Activated naive CD8-positive, alpha-beta T cell treated with anti-CD3 and anti-CD28 coated beads, Interleukin-2, amount 10 ng/mL, durations not matched to agents 7 days and 5 days (primary cell): ENCODE measurements around the gene IRAK1BP1. TPM values are rescaled to one million over a fixed set of nuclear protein-coding genes. Genes with fewer than 3 reads are reported as not detected.

Source experiments
- ATAC-seq: fragments of 150-1000 bp; cut with Tn5 transposase; one replicate; pipeline ENCODE4 v1.10.0; 2021; ENCODE audit warnings: low read depth, moderate library complexity
- POLR2A ChIA-PET: fragments of 350-600 bp; sonication (Branson Sonifier 250); formaldehyde crosslinking; loops from one replicate; lab custom pipeline; 2021; ENCODE audit warnings: antibody characterized with exemption; lab: Charles Lee
- DNase-seq: peaks from one replicate; pipeline ENCODE4 v3.0.0; 2021
- H3K27ac Mint-ChIP-seq: one replicate; pipeline ENCODE4 v1.8.0; 2022; ENCODE audit warnings: mild to moderate bottlenecking, mixed read lengths
- H3K27me3 Mint-ChIP-seq: one replicate; pipeline ENCODE4 v1.8.0; 2022; ENCODE audit warnings: mild to moderate bottlenecking, moderate library complexity, mixed read lengths
- H3K36me3 Mint-ChIP-seq: one replicate; pipeline ENCODE4 v1.8.0; 2021; ENCODE audit warnings: mild to moderate bottlenecking, mixed read lengths
- H3K4me1 Mint-ChIP-seq: one replicate; pipeline ENCODE4 v1.8.0; 2021; ENCODE audit warnings: mixed read lengths
- H3K4me3 Mint-ChIP-seq: one replicate; pipeline ENCODE4 v1.8.0; 2022; ENCODE audit warnings: mild to moderate bottlenecking, moderate library complexity, mixed read lengths
- H3K9me3 Mint-ChIP-seq: one replicate; pipeline ENCODE4 v1.8.0; 2021; ENCODE audit warnings: mixed read lengths
- total RNA-seq, 2 experiments: library from RNA; stranded (reverse); gene quantifications; one replicate each; pipeline ENCODE4 v1.2.3, GENCODE V29; 2021

The IRAK1BP1 gene, protein sequence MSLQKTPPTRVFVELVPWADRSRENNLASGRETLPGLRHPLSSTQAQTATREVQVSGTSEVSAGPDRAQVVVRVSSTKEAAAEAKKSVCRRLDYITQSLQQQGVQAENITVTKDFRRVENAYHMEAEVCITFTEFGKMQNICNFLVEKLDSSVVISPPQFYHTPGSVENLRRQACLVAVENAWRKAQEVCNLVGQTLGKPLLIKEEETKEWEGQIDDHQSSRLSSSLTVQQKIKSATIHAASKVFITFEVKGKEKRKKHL
- 1 to 10 TPM; 3.0 to 3.1 TPM for total RNA-seq

DNA sequence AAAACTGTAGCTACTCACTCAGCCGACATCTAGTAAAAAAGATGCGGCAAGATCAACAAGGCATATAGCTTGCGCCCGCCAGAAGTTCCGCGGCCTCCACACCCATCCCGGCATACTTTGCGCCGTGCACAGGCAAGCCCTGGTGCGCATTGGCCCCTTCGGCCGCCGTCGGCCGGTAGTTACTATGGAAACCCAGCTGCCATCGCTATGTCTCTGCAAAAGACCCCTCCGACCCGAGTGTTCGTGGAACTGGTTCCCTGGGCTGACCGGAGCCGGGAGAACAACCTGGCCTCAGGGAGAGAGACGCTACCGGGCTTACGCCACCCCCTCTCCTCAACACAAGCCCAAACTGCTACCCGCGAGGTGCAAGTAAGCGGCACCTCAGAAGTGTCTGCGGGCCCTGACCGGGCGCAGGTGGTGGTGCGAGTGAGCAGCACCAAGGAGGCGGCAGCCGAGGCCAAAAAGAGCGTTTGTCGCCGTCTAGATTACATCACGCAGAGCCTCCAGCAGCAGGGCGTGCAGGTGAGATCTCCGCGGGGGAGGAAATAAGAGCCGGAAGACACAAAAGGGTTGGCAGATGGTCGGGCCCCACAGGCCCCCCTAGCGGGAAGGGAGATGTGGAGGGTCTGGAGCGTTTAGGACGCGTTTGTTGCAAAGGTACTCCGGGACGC is at the start of gene IRAK1BP1:
Gene IRAK1BP1, plus strand, starts transcription at position 182 of the 671 bp plus-strand sequence. Its CDS starts 26 bp downstream, at position 208.
- POLR2A ChIA-PET: interaction anchor here (1.2 kb wide), 1 partner anchor 211 kb away, joined by 13 read pairs; the partner anchor contains the start of gene PHIP
- Mint-ChIP-seq H3K4me3 (peak within 1 kb of the TSS; percentile 97), H3K9me3 (no peaks in the 10 kb centered on the region), H3K4me1 (peaks cover 21% of the 10 kb centered on the region), H3K27me3 (no peaks in the 10 kb centered on the region), H3K36me3 (peaks cover 3% of the 10 kb centered on the region), H3K27ac (peak within 1 kb of the TSS; percentile 92)
- DNase-seq (peak; percentile 86), ATAC-seq (peak; percentile 97)

DNA sequence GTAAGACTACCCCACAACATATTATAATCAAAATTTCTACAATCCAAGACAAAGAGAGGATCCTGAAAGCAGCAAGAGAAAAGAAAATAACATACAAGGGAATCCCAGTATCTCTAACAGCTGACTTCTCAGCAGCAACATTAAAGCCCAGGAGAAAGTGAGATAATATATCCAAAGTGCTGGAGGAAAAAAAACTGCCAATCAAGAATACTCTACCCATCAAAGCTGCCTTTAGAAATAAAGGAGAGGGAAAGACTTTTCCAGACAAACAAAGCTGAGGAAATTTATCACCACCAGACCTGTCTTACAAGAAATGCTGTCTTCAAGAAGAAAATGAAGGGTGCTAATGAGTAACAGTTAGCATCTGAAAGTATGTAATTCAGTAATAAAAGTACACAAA is 43.3 kb upstream of the IRAK1BP1 start:
- POLR2A ChIA-PET: no interaction called here
- ATAC-seq (no peak), DNase-seq (no peak)
- Mint-ChIP-seq H3K4me1 (no peaks in the 10 kb centered on the region), H3K27me3 (no peaks in the 10 kb centered on the region), H3K9me3 (peaks cover 7% of the 10 kb centered on the region), H3K36me3 (no peaks in the 10 kb centered on the region), H3K4me3 (no peak overlapping the region), H3K27ac (no peak overlapping the region)

DNA sequence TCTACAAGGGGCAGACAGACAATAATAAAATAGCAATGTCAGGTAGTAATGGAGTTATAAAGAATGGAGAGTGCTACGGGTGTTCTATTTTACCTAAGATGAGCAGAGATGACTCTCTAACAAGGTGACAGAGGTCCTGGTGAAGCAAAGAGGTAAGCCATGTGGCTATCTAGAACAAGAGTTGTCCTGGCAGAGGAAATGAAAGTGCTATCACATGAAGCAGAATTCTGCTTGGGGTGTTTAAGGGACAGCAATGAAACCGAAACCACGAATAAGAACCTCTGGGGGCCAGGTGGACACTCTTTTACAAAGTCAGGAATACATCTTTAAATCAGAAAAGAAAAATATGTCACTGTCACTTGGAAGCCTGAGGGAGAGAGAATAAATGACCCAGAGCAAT is 37.9 kb upstream of the IRAK1BP1 start:
- H3K4me3 Mint-ChIP-seq: no peak overlapping the region
- H3K36me3 Mint-ChIP-seq: no peaks in the 10 kb centered on the region
- DNase-seq (no peak), ATAC-seq (no peak)
- no peak overlapping the region for H3K27ac Mint-ChIP-seq
- no peaks in the 10 kb centered on the region for H3K27me3 Mint-ChIP-seq
- H3K9me3 Mint-ChIP-seq: no peaks in the 10 kb centered on the region
- no peaks in the 10 kb centered on the region for H3K4me1 Mint-ChIP-seq
- POLR2A ChIA-PET: no interaction called here

DNA sequence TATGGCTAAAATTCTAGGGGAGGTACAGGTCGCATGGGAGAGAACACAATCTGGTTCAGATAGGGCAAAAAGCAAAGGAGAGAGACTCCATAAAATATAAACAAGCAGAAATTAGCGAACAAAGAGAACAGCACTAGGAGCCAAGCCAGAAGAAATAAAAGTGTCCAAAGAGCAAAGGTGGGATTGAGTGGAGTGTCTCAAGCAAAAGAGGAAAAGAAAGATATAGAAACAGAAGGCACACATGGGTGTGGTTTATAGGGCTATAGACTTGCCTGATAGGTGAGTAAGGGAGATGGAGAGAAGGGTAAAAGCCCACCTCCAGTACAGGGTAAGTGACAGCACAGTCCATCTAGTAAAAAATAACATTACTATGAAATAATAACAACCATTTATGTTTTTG is 36.5 kb upstream of the IRAK1BP1 start:
- ATAC-seq (no peak), DNase-seq (no peak)
- POLR2A ChIA-PET: no interaction called here
- no peaks in the 10 kb centered on the region for H3K9me3 Mint-ChIP-seq
- H3K4me1 Mint-ChIP-seq: no peaks in the 10 kb centered on the region
- no peaks in the 10 kb centered on the region for H3K36me3 Mint-ChIP-seq
- H3K27me3 Mint-ChIP-seq: peaks cover 4% of the 10 kb centered on the region
- H3K27ac Mint-ChIP-seq: no peak overlapping the region
- no peak overlapping the region for H3K4me3 Mint-ChIP-seq

DNA sequence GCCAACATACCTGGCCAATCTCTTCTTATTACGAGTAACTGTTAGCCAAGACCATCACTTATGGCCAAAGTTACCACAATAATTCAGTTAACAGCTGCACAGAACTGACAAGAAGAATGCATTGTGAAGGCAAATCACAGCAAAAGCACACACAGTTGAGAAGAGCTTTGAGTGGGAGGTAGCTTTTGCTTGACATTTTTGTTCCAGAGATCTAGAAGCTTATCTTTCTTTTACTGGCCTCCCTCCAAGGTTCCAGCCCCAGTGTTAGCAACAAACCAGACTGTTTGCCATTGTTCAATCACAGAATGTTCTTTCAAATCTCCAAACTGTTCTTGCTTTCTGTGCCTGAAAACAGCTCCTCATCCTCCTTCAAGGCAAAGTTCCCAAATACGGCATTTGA is 35.9 kb upstream of the IRAK1BP1 start:
- no peaks in the 10 kb centered on the region for H3K9me3 Mint-ChIP-seq
- H3K4me1 Mint-ChIP-seq: no peaks in the 10 kb centered on the region
- ATAC-seq (no peak), DNase-seq (no peak)
- peaks cover 4% of the 10 kb centered on the region for H3K27me3 Mint-ChIP-seq
- POLR2A ChIA-PET: no interaction called here
- H3K4me3 Mint-ChIP-seq: no peak overlapping the region
- no peaks in the 10 kb centered on the region for H3K36me3 Mint-ChIP-seq
- no peak overlapping the region for H3K27ac Mint-ChIP-seq

DNA sequence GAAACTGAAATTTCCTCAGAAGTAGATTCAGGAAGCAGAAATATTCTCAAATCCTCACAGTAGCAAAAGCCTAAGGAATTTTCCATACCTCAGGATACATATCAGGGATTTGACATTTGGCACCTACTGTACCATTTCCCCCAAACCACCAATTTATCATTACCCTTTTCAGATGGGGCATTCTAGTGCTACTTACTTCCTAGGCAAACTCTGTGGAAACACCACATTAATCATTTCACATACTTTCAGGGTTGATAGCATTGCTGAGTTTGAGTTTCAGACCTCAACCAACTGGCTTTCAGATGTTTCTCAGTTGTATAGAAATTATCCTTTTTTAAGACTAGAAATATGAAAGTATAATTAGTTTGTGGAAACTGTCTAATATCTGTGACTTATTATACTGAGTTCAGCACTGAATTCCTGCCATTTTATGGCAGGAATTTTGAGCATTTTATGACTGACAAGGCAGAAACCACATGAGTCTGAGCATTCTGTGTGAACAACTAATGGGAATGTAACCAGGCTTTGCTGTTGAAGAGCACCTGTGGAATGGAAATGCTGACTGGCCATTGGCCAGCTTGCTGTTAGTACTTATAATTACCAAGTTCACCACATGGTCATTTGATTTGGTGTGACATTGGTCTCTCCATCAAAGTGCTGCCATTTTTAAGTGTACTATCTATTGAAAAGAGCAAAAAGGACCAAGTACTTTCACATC is 35.1 kb upstream of the IRAK1BP1 start:
- H3K4me3 Mint-ChIP-seq: no peak overlapping the region
- ATAC-seq: no peak
- POLR2A ChIA-PET: no interaction called here
- peaks cover 4% of the 10 kb centered on the region for H3K27me3 Mint-ChIP-seq
- no peaks in the 10 kb centered on the region for H3K36me3 Mint-ChIP-seq
- H3K27ac Mint-ChIP-seq: no peak overlapping the region
- no peaks in the 10 kb centered on the region for H3K9me3 Mint-ChIP-seq
- no peaks in the 10 kb centered on the region for H3K4me1 Mint-ChIP-seq
- no peak for DNase-seq

DNA sequence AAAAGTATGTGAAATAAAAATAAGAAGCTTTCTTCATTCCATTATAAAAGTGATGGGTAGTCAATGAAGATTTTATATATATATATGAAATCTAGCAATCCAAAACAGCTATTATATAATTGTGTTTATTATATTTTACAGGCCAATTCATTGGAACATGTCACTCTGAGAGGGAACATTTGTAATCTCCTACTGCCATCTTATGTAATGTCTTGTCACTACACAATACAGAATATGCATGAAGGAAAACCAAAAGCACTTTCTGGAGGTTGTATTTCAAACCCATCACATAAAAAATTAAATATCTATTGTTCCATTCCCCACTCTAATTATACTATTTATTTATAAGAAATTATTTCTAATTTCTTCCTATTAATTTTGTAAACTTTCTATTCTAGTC is 31.5 kb upstream of the IRAK1BP1 start:
- H3K4me1 Mint-ChIP-seq: no peaks in the 10 kb centered on the region
- peaks cover 3% of the 10 kb centered on the region for H3K9me3 Mint-ChIP-seq
- H3K27ac Mint-ChIP-seq: no peak overlapping the region
- no peak for DNase-seq
- no peaks in the 10 kb centered on the region for H3K36me3 Mint-ChIP-seq
- H3K4me3 Mint-ChIP-seq: no peak overlapping the region
- ATAC-seq: no peak
- peaks cover 13% of the 10 kb centered on the region for H3K27me3 Mint-ChIP-seq
- POLR2A ChIA-PET: no interaction called here

DNA sequence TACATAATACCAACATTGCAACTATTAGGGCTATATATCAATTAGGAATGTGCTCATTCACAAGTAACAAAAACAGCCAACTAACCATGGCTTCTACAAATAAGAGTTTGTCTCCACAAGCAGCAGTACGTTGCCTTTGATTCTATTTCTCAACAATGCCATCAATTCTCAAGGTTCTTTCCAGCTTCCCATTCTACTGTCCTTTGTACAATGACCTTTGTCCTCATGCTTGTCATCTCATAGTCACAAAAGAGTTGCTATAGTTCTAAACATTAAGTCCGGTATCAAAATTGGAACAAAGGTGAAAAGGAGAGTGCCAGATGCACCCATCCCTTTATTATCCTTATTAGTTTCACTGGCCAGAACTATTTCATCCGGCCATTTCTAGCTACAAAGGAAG is 30.8 kb upstream of the IRAK1BP1 start:
- Mint-ChIP-seq H3K36me3 (no peaks in the 10 kb centered on the region), H3K27me3 (peaks cover 13% of the 10 kb centered on the region), H3K9me3 (peaks cover 3% of the 10 kb centered on the region), H3K27ac (no peak overlapping the region), H3K4me1 (no peaks in the 10 kb centered on the region), H3K4me3 (no peak overlapping the region)
- POLR2A ChIA-PET: no interaction called here
- ATAC-seq (no peak), DNase-seq (no peak)

DNA sequence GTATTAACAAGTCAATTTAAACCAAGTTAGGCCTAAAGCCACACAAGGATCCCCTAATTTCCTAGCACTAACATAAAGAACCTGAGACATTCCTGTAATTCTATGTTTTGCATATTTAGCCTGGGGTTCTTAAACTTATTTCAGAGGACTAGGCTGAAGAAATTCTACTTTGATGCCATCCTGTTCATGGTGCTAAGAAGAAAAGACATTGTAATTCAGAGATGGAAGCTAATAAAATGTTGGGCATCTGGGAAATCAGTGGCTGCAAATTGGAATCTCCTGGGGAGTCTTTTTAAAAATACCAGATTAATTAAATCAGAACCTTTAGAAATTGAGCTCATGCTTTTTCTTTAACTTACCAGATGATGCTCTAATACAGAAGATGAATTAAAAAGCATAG is 26.2 kb upstream of the IRAK1BP1 start:
- no peak for DNase-seq
- Mint-ChIP-seq H3K27ac (no peak overlapping the region), H3K9me3 (peaks cover 3% of the 10 kb centered on the region), H3K36me3 (no peaks in the 10 kb centered on the region), H3K4me1 (no peaks in the 10 kb centered on the region), H3K4me3 (no peak overlapping the region), H3K27me3 (peaks cover 9% of the 10 kb centered on the region)
- POLR2A ChIA-PET: no interaction called here
- ATAC-seq: no peak

DNA sequence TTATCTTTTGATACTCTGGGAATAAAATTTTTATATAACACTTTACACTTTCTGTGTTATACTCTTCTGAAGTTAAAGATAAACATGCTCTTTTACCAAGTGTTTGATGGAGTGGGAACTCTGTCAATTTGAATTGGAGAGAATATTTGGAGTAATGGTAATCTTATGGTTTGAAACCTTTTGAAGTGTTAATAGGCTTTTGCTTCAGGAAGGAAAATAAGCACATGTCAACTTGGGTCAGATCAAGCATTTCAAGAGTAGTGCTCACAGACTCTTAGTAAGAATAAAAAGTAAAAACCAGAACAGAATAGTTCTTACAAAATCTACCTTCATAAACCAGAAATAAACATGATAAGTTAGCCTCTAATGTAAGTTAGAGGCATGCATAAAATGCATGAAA is 24.4 kb upstream of the IRAK1BP1 start:
- no peaks in the 10 kb centered on the region for H3K4me1 Mint-ChIP-seq
- no peak overlapping the region for H3K27ac Mint-ChIP-seq
- H3K4me3 Mint-ChIP-seq: no peak overlapping the region
- peaks cover 7% of the 10 kb centered on the region for H3K27me3 Mint-ChIP-seq
- H3K36me3 Mint-ChIP-seq: no peaks in the 10 kb centered on the region
- H3K9me3 Mint-ChIP-seq: peaks cover 3% of the 10 kb centered on the region
- DNase-seq (no peak), ATAC-seq (no peak)
- POLR2A ChIA-PET: no interaction called here

DNA sequence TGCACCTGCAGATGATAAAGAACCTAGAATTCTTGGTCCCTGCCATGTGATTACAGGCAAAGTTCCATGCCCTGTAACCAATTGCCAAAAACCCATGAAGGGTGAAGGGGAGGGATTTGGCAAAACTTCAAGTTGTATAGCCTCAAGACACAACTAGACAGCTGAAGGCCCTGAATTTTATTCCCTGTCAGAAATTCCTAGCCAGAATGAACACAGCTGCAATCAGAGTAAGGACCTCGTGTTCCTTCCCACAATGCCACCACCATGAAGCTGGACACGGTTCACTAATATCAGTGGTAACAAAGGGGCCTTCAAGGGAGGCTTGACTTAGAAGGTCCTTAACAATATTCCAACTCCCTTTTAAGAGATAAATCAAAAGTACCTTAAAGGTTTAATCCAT is 22.5 kb upstream of the IRAK1BP1 start:
- Mint-ChIP-seq H3K36me3 (no peaks in the 10 kb centered on the region), H3K27ac (no peak overlapping the region)
- POLR2A ChIA-PET: no interaction called here

DNA sequence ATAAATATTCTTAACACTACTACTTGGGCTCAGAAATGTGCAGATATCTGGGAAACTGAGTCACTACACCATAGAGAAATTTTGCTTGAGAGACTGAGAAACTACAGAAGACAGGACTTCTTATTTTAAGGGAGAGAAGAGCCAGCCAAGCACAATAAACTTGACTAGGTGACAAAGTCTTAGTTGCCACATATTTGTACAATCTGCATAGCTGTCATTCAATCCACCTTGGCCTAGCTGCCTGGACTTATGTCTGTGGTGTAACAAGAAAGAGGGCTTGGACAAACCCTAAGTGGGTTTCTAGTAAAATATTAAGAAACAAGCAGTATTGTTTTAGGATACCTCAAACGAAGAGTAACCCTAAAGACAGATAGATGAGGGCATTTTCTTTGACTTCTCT is 21.8 kb upstream of the IRAK1BP1 start:
- peaks cover under 1% of the 10 kb centered on the region for H3K36me3 Mint-ChIP-seq
- no peak overlapping the region for H3K27ac Mint-ChIP-seq
- H3K9me3 Mint-ChIP-seq: no peaks in the 10 kb centered on the region
- DNase-seq (no peak), ATAC-seq (no peak)
- H3K27me3 Mint-ChIP-seq: no peaks in the 10 kb centered on the region
- POLR2A ChIA-PET: no interaction called here
- no peak overlapping the region for H3K4me3 Mint-ChIP-seq
- no peaks in the 10 kb centered on the region for H3K4me1 Mint-ChIP-seq

More for the DNA sequence above, 22.5 kb upstream of the IRAK1BP1 start:
- H3K4me3 Mint-ChIP-seq: no peak overlapping the region
- DNase-seq: no peak
- peaks cover 1% of the 10 kb centered on the region for H3K9me3 Mint-ChIP-seq
- H3K4me1 Mint-ChIP-seq: no peaks in the 10 kb centered on the region
- ATAC-seq: no peak
- H3K27me3 Mint-ChIP-seq: peaks cover 4% of the 10 kb centered on the region

DNA sequence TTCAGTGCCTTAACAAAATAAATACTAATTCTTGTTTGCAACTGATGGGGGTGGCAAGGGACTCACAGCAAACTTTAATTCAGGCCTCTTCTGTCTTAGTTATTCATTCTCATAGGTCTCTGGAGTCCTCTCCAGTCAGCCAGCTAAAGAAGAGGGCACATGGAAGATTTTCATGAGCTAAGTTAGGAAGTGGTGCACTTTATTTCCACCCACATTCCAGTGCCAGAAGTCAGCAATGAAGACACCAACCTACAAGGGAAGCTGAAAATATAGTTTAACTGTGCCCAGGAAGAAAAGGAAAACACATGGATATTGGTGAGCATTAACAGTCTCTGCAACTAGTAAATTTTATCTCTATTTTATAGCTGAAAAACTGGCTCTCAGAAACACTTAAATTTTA is 16.7 kb upstream of the IRAK1BP1 start:
- DNase-seq (no peak), ATAC-seq (no peak)
- H3K4me1 Mint-ChIP-seq: no peaks in the 10 kb centered on the region
- no peaks in the 10 kb centered on the region for H3K27me3 Mint-ChIP-seq
- no peaks in the 10 kb centered on the region for H3K9me3 Mint-ChIP-seq
- H3K27ac Mint-ChIP-seq: no peak overlapping the region
- peaks cover 2% of the 10 kb centered on the region for H3K36me3 Mint-ChIP-seq
- POLR2A ChIA-PET: no interaction called here
- no peak overlapping the region for H3K4me3 Mint-ChIP-seq

DNA sequence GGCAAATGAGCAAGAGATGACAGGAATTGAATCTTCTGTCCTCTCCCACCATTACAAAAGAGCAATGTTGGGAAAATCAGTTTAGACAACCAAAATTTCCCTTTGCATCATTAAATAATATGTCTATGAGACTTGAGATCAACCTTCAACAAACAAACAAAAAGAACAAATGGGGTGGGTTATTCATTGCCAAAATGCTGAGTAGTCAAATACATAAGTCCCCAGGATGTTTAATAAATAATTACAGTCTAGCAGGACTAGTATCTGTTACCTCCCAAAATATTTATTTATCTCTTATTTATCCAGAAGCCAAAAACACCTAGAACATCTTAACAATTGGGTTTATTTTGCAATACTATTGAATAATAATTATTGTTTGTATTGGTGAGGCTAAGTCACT is 16.2 kb upstream of the IRAK1BP1 start:
- DNase-seq (no peak), ATAC-seq (no peak)
- no peaks in the 10 kb centered on the region for H3K27me3 Mint-ChIP-seq
- peaks cover 2% of the 10 kb centered on the region for H3K36me3 Mint-ChIP-seq
- H3K9me3 Mint-ChIP-seq: no peaks in the 10 kb centered on the region
- H3K4me1 Mint-ChIP-seq: no peaks in the 10 kb centered on the region
- POLR2A ChIA-PET: no interaction called here
- no peak overlapping the region for H3K4me3 Mint-ChIP-seq
- H3K27ac Mint-ChIP-seq: no peak overlapping the region
